Fibroblast of pulmonary artery (primary cell): ENCODE data around the gene GPR137B.

ENCODE experiments used
- DNase-seq: peaks from one replicate; pipeline ENCODE4 v3.0.0-alpha.2; 2010; ENCODE audit warnings: low read depth
- H3K4me3 ChIP-seq: replicated peaks from 2 replicates; pipeline ENCODE4 v1.5.1; 2011; ENCODE audit warnings: low read depth, mild to moderate bottlenecking, control low read depth, low read length, moderate library complexity
- CTCF ChIP-seq: IDR thresholded peaks from 2 replicates; pipeline ENCODE4 v1.5.1; 2011; ENCODE audit warnings: mild to moderate bottlenecking, control low read depth, low read length, inconsistent platforms; ENCODE audit errors: missing control alignments

The GPR137B gene

GRCh38 chr1:236163463-236164153 is 21.3 kb downstream of the GPR137B start:
- TF ChIP-seq CTCF, result no peak
- no peak for DNase-seq
- H3K4me3 ChIP-seq, result no peak overlapping the region

GRCh38 chr1:236164273-236164672 is 21.9 kb downstream of the GPR137B start:
- no peak overlapping the region for H3K4me3 ChIP-seq
- DNase-seq, result no peak
- no peak for TF ChIP-seq CTCF

- no peak for DNase-seq
- H3K4me3 ChIP-seq, result no peak overlapping the region
These were observed 23.1 kb downstream of the GPR137B start for GRCh38 chr1:236165238-236165981.

GRCh38 chr1:236166041-236166440 is 23.7 kb downstream of the GPR137B start:
- DNase-seq, result no peak
- no peak for TF ChIP-seq CTCF
- no peak overlapping the region for H3K4me3 ChIP-seq

More at GRCh38 chr1:236165238-236165981, 23.1 kb downstream of the GPR137B start:
- no peak for TF ChIP-seq CTCF

DNA sequence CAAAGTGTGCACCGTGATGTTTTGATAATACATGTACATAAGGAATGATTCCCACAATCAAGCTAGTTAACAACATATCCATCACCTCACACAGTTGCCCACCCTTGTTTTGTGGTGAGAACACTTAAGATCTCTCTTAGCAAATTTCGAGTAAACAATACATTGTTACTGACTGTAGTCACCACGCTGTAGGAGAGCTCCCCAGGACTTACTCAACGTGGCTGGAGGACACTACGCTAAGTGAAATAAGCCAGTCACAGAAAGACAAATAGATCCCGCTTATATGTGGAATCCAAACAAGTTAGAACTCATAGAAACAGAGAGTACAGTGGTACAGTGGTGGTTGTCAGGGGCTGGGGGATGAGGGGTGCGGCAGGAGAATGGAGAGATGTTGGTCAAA is 24.8 kb downstream of the GPR137B start:
- no peak overlapping the region for H3K4me3 ChIP-seq
- no peak for TF ChIP-seq CTCF
- no peak for DNase-seq

- DNase-seq, result no peak
- no peak for TF ChIP-seq CTCF
- no peak overlapping the region for H3K4me3 ChIP-seq
These were observed 25.2 kb downstream of the GPR137B start for GRCh38 chr1:236167578-236167977.
